Activated T-helper 1 cell treated with Interleukin-2 at 50 U/mL for 16 hours (primary cell): ENCODE measurements around the gene BET1L.
"Not testable (repeated sequence)": the region's sequence is repeated elsewhere in the genome, so short reads cannot be mapped to it uniquely, and the experiment has no call there.

Experiments
- DNase-seq: peaks from one replicate; pipeline ENCODE4 v3.0.0-alpha.2; 2020; ENCODE audit warnings: low read depth

The BET1L gene

GRCh38 chr11:193481-193880, 13.7 kb downstream of the BET1L start:
- not testable (repeated sequence) for DNase-seq

DNA sequence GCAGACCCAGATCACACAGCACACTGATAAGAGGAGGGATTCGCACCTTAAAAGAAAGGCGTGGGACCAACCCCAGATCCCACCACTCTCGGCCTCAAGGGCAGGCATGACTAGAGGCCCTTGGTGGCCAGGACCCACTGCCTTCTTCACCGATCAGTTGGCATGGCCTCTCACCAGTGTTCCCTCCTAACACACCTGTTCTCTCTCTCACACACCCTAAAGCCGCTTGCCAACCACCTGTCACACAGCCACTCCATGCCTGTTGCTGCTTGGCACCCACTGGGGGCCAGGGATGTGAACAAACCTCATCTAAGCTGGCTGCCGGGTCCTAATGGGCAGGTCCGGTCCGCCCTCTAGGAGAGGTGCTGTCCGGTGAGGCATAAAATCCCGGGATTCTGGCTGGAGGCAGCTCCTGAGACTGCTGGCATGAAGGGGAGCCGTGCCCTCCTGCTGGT, 14.5 kb downstream of the BET1L start, which contains the start of gene SCGB1C1:
Gene SCGB1C1 (plus strand): TSS at position 405 of the 455 bp plus-strand sequence. CDS start 22 bp downstream, at position 427.
- not testable (repeated sequence) for DNase-seq

DNA sequence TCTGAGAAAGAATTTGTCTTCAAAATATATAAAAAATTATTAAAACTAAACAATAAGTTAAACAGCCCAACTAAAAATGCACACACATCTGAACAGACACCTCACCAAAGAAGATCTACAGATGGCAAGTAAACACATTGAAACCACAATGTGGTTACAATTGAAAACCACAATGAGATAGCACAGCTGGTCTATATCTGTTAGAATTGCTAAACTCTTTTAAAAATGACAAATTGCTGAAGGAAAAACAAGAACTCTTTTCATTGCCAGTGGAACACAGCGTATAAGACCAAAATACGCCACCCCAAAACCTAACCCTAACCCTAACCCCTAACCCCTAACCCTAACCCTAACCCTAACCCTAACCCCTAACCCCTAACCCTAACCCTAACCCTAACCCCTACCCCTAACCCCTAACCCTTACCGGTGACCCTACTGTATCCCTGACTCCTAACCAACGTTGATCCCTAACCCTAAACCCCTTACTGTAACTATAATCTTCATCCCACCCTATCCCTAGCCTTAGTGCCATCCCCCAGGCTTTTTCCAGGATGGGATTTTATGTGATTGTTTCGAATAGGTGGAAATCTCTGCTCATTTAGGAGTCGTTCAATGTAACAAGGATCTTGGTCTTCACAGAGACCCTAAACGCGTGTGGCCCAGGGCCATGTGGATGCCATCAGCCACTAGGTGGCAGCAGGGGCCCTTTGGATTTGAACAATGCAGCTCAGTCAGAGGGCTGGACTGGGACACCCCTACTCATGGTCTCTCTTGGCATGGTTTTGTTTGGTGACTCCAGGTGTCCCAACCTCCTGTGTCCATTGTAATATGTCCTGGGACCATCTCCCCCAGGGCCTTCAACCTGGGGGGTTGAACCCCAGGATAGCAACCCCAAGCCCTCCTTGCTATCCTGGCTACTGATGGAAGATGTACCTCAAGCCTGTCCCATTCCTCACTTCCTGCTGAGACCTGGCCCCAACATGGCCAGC, 15.4 kb downstream of the BET1L start:
- DNase-seq, result peak; percentile 38

GRCh38 chr11:190546-190945, 16.7 kb downstream of the BET1L start:
- DNase-seq, result not testable (repeated sequence)

DNA sequence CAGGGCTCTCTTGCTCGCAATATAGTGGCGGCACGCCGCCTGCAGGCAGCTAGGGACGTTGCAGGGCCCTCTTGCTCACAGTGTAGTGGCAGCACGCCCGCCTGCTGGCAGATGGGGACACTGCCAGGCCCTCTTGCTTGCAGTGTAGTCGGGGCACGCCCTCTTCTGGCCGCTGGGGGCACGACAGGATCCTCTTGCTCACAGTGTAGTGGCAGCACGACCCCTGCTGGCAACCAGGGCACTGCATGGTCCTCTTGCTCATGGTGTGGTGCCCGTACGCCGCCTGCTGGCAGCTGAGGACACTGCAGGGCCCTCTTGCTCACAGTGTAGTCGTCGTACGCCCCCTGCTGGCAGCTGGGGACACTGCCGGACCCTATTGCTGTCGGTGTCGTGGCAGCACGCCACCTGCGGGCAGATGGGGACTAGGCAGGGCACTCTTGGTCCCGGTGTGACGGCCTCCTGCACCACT, 17.3 kb downstream of the BET1L start:
- DNase-seq, result not testable (repeated sequence)

GRCh38 chr11:189200-189783, 17.9 kb downstream of the BET1L start:
- DNase-seq, result not testable (repeated sequence)

DNA sequence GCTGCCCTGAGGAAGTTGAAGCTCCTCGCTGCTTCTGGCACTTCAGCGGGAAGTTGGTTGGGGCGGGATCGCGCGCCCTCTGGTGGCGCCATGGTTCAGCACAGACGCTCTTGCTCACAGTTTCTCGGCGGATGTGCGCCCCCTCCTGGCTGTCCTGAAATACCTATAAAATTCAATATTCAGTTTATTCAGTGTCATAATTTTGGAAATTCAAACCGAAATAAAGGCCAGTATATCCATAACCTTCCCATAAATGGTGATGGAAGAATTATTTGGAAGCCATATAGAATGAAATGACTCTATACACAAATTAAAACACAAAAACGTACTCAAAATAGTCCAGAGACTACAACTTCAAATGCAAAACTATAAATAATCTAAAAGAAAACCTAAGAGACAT, 27.0 kb downstream of the BET1L start:
- not testable (repeated sequence) for DNase-seq
